Activated T-cell treated with anti-CD3 and anti-CD28 coated beads for 24 hours (primary cell): ENCODE results near the gene KCNMA1.

ENCODE experiments used
- DNase-seq: peaks from one replicate; pipeline ENCODE4 v3.0.0-alpha.2; 2020; ENCODE audit warnings: low read depth

The KCNMA1 gene

DNA sequence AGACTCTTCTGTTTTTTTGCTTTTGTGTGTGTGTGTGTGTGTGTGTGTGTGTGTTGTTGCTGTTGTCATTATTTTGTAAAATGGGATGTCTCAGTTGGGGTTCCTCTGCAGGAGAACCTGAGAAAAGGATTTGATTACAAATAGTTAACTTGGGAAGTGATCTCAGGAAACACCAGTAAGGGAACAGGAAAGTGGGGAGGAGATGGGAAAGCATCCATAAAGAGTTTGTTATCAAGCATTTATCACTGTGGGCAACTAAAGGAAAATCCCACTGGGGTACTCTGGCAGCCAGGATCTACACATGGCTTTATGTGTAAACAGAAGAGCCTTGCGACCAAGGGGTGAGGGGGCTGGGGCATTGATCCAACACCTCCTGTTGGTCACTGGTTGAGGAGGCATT lies 485.4 kb downstream of the KCNMA1 start:
- no peak for DNase-seq

DNA sequence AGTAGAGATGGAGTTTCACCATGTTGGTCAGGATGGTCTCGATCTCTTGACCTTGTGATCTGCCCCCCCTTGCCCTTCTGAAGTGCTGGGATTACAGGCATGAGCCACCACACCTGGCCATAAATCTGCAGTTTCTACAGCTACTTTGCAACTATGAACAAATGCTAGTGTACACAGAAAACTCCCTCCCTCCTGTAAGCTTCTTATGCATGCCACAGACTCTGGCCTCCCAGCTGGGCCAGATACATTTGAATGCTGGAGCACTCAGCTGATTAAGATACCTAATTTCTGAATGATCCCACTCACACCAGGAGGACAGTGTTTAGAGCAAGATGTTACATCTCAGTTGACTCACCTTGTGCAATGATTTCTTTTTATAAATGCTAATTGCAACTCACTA lies 486.2 kb downstream of the KCNMA1 start:
- DNase-seq: no peak

GRCh38 chr10:77149706-77150105 lies 487.9 kb downstream of the KCNMA1 start:
- no peak for DNase-seq

GRCh38 chr10:77149001-77149400 lies 488.6 kb downstream of the KCNMA1 start:
- DNase-seq: no peak

DNA sequence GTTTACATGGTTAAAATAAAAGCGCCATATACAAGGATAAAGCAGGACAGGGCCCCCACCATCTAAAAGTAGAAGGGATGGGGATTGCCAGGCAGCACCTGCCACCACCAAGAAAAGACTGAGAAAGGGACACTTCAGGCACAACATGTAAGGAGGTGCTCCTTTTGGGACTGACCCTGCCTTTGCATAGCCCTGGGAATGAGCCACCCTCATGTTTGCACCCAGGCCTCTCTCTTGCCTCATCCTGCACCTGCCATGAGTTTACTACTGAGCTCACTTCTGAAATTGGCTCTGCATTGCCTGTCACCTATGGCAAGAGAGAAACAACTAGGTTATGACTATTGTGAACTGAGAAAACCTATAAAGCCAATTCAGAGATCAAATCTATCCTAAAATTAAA lies 489.7 kb downstream of the KCNMA1 start:
- DNase-seq: no peak

GRCh38 chr10:77146712-77147336 lies 490.8 kb downstream of the KCNMA1 start:
- DNase-seq: no peak

GRCh38 chr10:77144656-77145055 lies 493.0 kb downstream of the KCNMA1 start:
- no peak for DNase-seq

DNA sequence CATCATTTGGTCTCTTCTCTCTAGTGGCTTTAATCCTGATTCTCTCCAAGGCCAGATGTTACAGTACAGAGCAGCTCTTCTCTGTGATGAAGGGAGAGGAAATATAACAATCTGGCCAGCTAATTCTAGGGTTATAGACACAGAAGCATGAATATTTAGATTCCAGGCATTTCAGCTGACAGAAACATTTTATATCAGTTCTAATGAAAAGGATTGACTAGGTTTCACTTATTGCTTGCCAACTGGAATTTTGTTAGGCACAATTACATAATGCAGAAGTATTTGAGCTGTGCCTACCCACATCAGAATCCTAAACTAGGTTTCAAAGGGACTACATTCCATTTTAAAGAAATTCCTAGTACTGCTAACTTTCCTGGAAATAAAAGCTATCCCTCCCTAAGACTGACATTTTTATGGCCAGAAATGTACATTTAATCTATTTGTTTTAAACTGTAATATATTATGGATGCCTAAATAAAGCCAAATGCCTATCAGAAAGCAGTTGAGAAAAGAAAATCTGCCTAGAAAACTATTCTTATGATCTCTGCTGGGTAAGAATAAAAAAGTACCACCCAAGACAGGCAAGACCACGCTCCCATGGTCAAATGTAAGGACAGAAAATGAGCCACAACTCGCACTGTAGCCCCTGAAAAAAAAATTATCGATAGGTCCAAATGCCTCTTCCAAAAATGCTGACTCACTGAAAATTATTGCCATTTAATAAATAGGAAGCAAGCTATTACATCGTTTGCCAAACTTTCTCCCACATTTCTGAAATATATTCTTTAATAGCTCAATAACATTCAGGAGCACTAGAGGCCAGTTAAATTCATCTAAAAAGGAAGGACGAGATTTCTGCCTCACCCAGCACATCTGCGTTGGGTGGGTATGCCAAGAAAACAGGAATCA lies 498.1 kb downstream of the KCNMA1 start:
- no peak for DNase-seq

DNA sequence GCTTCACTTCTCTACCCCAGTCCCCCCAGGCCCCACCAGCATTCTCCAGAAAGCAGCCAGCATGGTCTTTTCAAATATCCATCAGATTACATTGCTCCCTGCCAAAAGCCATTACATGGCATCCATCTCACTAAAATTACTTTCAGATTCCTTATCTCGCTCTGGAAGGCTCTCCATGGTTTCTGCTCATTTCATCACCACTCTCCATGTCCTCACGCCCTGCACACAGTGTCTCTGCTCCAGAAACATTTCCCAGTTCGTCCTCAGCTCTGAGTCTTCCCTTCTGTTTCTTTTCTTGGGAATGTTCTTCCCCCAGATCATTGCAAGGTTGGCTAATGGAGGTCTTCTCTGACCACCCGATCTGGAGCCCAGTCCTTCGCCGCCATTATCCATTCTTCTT lies 499.1 kb downstream of the KCNMA1 start:
- no peak for DNase-seq

GRCh38 chr10:77135555-77135954 lies 502.1 kb downstream of the KCNMA1 start:
- DNase-seq: no peak

DNA sequence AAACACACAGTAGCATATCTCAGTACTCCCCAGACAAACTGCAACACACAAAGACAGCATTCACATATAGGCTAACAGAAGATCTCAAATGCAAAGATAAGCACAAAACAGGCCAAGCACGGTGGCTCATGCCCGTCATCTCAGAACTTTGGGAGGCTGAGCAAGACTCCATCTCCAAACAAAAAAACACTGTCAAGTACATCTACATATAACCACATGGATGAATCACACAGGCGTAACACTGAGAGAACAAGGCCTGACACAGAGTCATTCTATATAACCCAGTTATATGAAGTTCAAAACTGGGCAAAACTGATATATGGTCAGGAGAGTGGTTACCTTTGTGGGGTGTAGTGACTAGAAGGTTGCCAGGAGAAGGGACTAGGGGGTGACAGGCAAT lies 506.4 kb downstream of the KCNMA1 start:
- no peak for DNase-seq

DNA sequence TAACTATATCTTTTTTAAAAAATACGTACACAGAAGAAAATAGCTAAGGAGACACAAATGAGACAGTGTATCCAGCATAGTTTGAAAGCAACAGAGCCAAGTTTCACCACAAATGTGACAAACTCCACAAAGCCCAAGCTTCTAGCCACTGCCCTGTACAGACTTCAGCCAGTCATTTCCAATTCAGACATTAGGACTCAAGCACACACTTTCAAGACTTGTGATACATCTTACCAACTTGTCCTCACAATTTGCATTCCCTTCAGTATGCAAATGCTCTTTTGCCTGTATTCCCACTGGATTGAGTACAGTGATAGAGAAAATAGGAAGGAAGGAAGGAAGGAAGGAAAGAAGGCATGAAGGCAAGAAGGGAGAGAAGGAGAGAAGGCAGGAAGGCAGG lies 510.4 kb downstream of the KCNMA1 start:
- DNase-seq: no peak

GRCh38 chr10:77125231-77125630 lies 512.4 kb downstream of the KCNMA1 start:
- DNase-seq: no peak

DNA sequence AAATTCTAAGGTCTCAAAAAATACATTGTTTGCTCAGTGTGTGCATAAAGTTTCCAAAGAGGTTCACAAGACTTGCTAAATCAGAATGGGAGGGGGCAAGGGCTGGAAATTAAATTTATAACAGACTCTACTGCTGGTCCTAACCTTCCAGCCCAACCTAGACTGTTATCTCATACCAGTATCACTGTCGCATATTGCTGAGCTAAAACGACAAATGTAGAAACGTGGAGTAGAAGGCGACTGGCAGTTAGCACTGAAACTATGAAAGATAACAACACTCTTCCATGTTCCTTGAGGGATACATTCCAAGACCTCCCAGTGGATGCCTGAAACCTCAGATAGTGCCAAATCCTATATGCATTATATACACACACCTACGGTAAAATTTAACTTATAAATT lies 514.3 kb downstream of the KCNMA1 start:
- DNase-seq: no peak

DNA sequence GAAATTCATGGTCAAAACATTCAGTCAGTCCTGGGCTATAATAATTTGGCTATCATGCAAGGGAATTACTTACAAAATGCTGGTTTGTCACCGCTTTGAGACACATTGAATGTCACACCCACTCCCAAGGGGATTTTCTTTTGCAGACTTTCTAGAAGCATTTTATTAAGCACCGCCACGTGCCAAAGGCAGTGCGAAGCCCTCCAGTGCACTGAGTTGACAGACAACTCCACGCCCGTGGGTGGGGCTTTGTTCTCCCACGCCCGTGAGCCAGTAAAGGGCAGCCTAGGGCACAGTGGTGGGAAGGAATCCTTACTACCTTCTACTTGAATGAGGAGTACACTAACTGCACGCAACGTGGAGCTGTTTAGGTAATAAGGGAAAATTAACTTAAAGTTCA lies 515.8 kb downstream of the KCNMA1 start:
- no peak for DNase-seq

- no peak for DNase-seq
Observed at GRCh38 chr10:77120666-77121376, 516.8 kb downstream of the KCNMA1 start.

GRCh38 chr10:77120012-77120411 lies 517.6 kb downstream of the KCNMA1 start:
- DNase-seq: no peak

- no peak for DNase-seq
Observed at GRCh38 chr10:77118603-77119282, 518.9 kb downstream of the KCNMA1 start.

DNA sequence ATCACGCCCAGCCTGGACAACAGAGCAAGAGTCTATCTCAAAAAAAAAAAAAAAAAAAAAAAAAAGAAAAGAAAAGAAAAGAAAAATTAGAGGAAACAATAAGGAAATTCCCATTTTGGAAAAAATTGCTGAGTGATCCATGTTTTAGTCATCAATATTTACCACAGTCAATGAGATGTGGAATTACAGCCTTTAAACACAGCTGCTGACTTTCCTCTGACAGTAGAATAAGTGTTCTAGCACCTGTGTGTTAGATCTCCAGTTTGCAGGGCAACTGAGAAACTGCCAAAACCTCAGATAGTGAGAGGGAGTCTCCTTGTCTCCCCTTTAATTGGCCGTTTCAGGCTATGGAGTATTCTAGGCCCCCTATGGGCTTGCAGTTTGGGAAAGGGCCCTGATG lies 520.1 kb downstream of the KCNMA1 start:
- DNase-seq: no peak

DNA sequence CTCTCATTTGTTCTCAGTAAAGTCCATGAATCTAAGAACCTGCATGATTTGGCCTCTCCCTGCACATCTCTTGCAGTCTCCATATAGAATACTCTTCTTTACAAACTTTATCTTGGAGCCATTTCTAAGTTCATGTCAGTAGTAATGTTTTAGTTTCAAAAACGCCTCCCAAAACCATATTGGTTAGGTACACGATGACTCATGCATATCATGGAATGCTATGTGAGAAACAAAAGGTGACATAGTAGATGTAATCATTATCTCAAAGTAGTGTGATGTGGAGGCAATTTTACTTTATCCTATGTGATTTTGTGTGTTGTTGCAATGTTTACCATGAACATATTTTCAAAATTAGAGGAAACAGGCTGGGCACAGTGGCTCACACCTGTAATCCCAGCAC lies 520.7 kb downstream of the KCNMA1 start:
- no peak for DNase-seq

DNA sequence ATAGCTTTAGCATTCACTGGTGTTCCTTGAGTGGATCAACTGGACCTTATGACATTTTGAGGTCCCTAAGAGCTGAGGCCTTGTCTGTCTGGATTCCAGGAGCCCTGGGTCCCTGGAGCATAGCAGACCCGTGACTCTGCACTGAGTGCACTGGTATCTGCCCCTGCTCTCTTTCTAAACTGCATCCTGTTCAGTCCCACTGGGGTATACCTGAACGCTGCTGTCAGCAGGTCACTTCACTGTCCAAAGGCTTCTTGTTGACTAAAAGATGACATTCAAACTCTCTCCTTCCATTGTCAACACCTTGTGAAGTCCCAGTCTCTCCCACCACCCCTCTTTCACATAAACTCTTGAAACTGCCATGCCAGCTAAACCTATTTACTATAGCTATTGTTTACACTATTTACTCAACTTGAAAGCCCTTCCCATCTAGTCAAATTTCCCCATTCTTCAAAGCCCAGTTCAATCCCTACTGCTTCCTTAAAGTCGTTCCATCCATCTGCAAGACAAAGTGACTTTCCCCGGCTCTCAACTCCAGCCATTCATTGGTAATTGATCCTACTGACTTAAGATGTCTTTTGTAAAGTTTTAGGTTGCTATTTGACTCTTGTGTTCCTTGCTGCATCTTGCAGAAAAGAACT lies 523.3 kb downstream of the KCNMA1 start:
- no peak for DNase-seq
